NCI-H1105 (cell line): ENCODE measurements around the gene ZDHHC3.

ENCODE experiments used
- DNase-seq: peaks from one replicate; lab custom pipeline; 2025; lab: John Stamatoyannopoulos, UW

ZDHHC3 gene

DNA sequence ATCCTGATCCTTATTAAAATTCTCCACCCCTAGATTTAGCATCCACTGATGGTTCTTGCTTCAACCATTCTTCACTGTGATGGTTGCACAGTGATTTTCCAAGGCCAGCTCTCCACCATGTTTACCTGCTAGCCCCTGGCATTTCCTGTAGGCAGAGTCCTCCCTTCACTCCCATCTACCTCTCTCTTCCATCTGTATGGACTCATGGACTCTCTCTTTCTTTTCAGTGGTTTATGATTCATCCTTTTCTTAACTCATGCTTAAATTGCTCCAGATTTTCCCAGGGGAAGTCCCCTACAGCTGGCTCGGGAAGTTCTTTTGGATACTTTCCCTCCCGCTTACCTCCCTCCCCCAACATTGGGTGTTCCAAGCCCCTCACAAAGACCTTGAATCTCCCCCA lies 82.9 kb downstream of the ZDHHC3 start:
- DNase-seq = no peak

GRCh38 chr3:44892689-44893088 lies 83.3 kb downstream of the ZDHHC3 start:
- no peak for DNase-seq

DNA sequence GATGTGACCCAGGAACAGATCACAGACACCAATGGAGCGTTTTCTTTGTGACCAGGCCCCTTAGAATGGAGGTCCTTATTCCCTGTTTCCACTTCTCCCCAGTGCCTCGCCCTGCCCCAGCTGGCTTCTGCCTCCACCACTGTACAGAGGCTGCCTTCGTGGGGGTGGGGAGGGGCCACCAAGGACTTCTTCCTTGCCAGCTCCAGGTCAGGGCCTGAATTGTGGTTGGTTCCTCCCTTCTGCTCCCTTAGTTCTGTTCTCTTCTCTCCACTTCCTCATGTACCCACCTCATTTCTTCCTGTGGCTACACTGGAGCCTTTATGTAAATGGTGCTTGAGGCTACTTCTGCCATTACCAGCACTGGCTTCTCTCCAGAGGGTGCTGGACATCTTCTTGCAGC lies 85.1 kb downstream of the ZDHHC3 start:
- no peak for DNase-seq

- no peak for DNase-seq
These were observed 85.7 kb downstream of the ZDHHC3 start for GRCh38 chr3:44890258-44890657.

GRCh38 chr3:44887101-44887500 lies 88.9 kb downstream of the ZDHHC3 start:
- no peak for DNase-seq

GRCh38 chr3:44886561-44886960 lies 89.4 kb downstream of the ZDHHC3 start:
- no peak for DNase-seq

DNA sequence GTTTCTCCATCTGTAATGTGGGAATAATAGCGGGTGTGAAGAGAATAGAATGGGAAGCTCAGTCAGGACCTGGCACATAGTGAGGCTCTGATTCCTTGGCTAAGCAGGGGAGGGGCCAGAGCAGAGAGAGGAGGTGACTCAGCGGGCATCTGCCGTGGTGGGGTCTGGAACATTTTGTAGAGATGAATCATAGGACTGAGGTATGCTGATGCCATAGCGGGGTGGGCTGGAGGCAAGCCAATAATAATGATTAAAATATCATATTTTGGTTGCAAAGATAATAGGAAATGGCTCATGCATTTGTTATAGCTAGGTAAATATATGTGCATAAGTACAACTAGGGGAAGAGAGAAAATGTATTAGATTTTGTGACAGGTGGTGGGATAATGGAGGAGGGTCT lies 90.4 kb downstream of the ZDHHC3 start:
- DNase-seq = no peak

DNA sequence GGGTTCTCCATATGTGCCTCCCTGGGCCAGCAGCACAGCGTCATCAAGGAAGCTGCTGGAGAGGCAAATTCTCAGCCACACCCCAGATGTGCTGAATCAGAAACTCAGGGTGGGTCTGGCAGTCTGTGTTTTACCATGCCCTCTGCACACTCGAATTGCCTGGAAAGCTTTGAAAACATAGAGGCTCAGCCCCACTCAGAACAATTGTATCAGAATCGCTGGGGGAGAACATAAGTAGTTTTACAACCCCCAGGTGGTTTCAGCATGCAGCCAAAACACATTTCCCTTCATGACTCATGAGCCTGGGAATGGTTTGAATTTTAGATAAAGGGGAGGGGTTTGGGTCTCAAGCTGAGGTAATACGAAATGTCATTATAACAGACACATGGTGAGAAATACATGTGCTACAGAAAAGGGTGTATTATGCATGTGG lies 92.0 kb downstream of the ZDHHC3 start:
- DNase-seq = no peak

GRCh38 chr3:44883213-44883955 lies 92.6 kb downstream of the ZDHHC3 start:
- no peak for DNase-seq

DNA sequence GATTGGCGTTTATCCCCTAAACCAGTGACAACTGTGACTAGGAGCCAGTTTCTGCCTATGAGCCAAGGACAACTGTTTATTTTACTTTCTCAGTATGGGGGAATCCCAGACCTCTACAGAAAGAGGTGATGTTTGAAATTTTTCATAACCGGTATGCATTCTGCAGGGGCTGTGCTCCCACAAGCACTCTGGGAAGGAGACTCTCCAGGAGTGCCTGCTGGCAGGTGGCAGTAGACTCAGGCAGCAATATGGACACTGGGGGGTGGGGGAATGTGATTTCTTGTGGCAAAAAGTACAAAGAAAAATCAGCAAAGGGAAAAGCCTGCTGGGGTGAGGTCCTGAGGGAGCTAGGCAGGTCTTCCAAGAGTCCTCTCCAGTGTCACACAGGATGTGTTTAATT lies 95.7 kb downstream of the ZDHHC3 start:
- no peak for DNase-seq

GRCh38 chr3:44877333-44877732 lies 98.6 kb downstream of the ZDHHC3 start:
- DNase-seq = no peak

DNA sequence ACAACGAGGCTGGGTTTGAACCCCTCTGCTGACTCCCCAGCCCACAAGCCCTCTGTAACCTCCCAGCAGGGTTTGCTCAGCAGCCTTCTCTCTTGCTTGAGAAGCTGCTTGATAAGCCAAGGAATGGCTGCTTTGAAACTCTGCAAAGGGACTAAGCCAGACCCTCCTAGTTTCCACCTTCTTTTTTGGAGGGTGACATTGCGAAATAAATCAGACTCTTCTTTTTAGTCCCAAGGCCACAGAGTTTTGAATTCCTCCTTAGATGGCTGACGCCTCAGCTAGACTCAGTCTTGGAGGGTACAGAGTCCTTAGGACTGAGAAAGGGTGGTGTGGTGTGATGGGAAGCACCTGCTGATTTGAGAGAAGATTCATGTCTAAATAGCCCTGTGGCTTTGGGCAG lies 100.4 kb downstream of the ZDHHC3 start:
- no peak for DNase-seq
